Measurements from ENCODE around the gene DOCK2. TPM values are rescaled to one million over a fixed set of nuclear protein-coding genes. Genes with fewer than 3 reads are reported as not detected.

Gene DOCK2
- total RNA-seq, 1 donor from 2014 or later: 1.1 TPM

DNA sequence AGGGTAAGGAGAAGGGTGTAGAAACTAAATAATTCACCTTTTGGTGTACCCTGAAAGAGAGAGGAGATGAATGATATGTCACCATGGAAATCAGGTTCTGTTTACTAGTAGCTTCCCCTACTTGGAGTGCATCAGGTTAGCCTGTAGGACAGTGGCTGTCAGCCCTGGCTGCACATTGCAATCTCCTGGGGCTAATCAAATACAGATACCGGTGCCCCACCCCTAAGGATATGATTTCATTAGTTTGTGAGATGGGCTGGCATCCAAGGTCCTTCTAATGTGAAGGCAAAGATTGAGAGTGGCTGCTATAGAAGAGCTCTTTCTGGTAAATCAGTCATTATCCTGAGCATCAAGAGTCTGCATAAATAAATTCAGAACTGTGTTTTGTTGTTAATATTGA, 296.1 kb downstream of the DOCK2 start:
- no peaks in the 10 kb centered on the region for H3K36me3 Mint-ChIP-seq
- H3K27me3 ChIP-seq: no peaks in the 10 kb centered on the region

DNA sequence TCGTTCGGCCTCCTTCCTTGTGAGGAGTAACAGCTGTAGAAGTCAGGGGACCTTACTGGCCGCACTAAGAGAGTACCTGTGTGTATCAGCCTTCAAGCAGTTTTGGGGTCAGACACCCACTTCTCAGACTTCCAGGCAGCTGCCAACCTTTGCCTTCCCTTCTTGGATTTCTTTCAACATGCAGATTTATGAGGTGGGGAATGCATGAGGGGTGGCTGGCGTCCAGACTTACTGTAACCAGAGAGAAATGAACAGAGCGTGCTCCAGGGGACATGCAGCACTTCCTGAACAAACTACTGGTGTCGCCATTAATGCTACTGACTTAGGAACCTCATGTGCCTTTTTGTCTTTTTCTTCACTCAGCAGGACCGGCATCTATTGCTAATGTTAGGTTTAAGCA, 296.5 kb downstream of the DOCK2 start:
- Histone ChIP-seq H3K9me3 (ENCODE audit: low read depth) (no peaks in the 10 kb centered on the region), H3K27me3 (no peaks in the 10 kb centered on the region), H3K9ac (no peak overlapping the region), H3K27ac (no peak overlapping the region), H3K36me3 (no peaks in the 10 kb centered on the region), H4K20me1 (ENCODE audit: low read depth) (no peaks in the 10 kb centered on the region), H3K4me1 (no peaks in the 10 kb centered on the region), H3K4me3 (no peak overlapping the region), H3K4me2 (no peak overlapping the region), H3F3A (ENCODE audit: low read depth) (no peaks in the 10 kb centered on the region), H2AFZ (replicated peaks) (no peak overlapping the region), H3K79me2 (ENCODE audit: low read depth) (no peaks in the 10 kb centered on the region)
- DNase-seq (ENCODE audit: low spot score): no peak
- no peaks in the 10 kb centered on the region for H3K27me3 Mint-ChIP-seq (ENCODE audit: insufficient read depth, low read depth)
- no peaks in the 10 kb centered on the region for H3K4me1 Mint-ChIP-seq
- H3K9me3 Mint-ChIP-seq: no peaks in the 10 kb centered on the region
- no peaks in the 10 kb centered on the region for H3K36me3 Mint-ChIP-seq
- no peak overlapping the region for H3K4me3 Mint-ChIP-seq
- no peak overlapping the region for H3K27ac Mint-ChIP-seq
- TF ChIP-seq, protein P1, sequence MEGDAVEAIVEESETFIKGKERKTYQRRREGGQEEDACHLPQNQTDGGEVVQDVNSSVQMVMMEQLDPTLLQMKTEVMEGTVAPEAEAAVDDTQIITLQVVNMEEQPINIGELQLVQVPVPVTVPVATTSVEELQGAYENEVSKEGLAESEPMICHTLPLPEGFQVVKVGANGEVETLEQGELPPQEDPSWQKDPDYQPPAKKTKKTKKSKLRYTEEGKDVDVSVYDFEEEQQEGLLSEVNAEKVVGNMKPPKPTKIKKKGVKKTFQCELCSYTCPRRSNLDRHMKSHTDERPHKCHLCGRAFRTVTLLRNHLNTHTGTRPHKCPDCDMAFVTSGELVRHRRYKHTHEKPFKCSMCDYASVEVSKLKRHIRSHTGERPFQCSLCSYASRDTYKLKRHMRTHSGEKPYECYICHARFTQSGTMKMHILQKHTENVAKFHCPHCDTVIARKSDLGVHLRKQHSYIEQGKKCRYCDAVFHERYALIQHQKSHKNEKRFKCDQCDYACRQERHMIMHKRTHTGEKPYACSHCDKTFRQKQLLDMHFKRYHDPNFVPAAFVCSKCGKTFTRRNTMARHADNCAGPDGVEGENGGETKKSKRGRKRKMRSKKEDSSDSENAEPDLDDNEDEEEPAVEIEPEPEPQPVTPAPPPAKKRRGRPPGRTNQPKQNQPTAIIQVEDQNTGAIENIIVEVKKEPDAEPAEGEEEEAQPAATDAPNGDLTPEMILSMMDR (IDR thresholded peaks at IDR 0.05): no peak
- TF ChIP-seq EZH2phosphoT487 (IDR thresholded peaks at IDR 0.05) (no peak), EZH2 (IDR thresholded peaks at IDR 0.05) (no peak)

More for the DNA sequence above, 296.1 kb downstream of the DOCK2 start:
- Histone ChIP-seq H2AFZ (replicated peaks) (no peak overlapping the region), H4K20me1 (ENCODE audit: low read depth) (no peaks in the 10 kb centered on the region), H3K9ac (no peak overlapping the region), H3K4me3 (no peak overlapping the region), H3F3A (ENCODE audit: low read depth) (no peaks in the 10 kb centered on the region), H3K27ac (no peak overlapping the region), H3K79me2 (ENCODE audit: low read depth) (no peaks in the 10 kb centered on the region), H3K36me3 (no peaks in the 10 kb centered on the region), H3K9me3 (ENCODE audit: low read depth) (no peaks in the 10 kb centered on the region), H3K4me1 (no peaks in the 10 kb centered on the region), H3K4me2 (no peak overlapping the region)
- no peak for DNase-seq (ENCODE audit: low spot score)
- no peak overlapping the region for H3K27ac Mint-ChIP-seq
- H3K9me3 Mint-ChIP-seq: no peaks in the 10 kb centered on the region
- H3K4me1 Mint-ChIP-seq: no peaks in the 10 kb centered on the region
- H3K27me3 Mint-ChIP-seq (ENCODE audit: insufficient read depth, low read depth): no peaks in the 10 kb centered on the region
- TF ChIP-seq EZH2phosphoT487 (IDR thresholded peaks at IDR 0.05) (no peak), EZH2 (IDR thresholded peaks at IDR 0.05) (no peak)
- TF ChIP-seq, protein P1 (IDR thresholded peaks at IDR 0.05): no peak
- H3K4me3 Mint-ChIP-seq: no peak overlapping the region

DNA sequence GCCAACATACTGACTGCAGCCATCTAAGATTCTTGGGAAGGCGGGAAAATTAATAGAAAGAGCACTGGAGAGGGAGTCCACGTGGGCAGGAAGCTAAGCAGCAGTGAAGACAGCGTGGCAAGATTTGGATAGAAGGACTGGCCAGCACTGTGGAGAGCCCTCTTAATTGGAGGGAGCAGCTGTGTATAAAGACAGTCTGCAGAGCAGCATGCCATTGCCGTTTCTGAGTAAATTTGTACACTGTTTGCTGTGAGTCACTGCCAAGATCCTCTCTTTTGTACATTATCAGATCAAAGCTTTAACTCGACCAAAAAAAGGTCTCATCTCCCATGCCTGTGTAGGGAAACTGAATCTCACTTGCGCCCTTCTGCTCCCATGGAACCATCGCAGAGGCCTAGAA, 297.9 kb downstream of the DOCK2 start:
- H3F3A ChIP-seq (ENCODE audit: low read depth): no peaks in the 10 kb centered on the region
- H3K4me1 Mint-ChIP-seq: no peaks in the 10 kb centered on the region
- no peak overlapping the region for H3K4me3 ChIP-seq
- H3K9ac ChIP-seq: no peak overlapping the region
- no peaks in the 10 kb centered on the region for H3K79me2 ChIP-seq (ENCODE audit: low read depth)
- no peaks in the 10 kb centered on the region for H3K9me3 ChIP-seq (ENCODE audit: low read depth)
- no peaks in the 10 kb centered on the region for H3K27me3 ChIP-seq
- H3K36me3 ChIP-seq: no peaks in the 10 kb centered on the region
- H3K4me2 ChIP-seq: no peak overlapping the region
- no peak overlapping the region for H3K27ac ChIP-seq
- no peaks in the 10 kb centered on the region for H3K9me3 Mint-ChIP-seq
- H3K27me3 Mint-ChIP-seq (ENCODE audit: insufficient read depth, low read depth): no peaks in the 10 kb centered on the region
- H3K27ac Mint-ChIP-seq: no peak overlapping the region
- H3K36me3 Mint-ChIP-seq: no peaks in the 10 kb centered on the region
- no peak overlapping the region for H3K4me3 Mint-ChIP-seq
- no peaks in the 10 kb centered on the region for H4K20me1 ChIP-seq (ENCODE audit: low read depth)
- no peak overlapping the region for H2AFZ ChIP-seq (replicated peaks)
- no peak for DNase-seq (ENCODE audit: low spot score)
- no peaks in the 10 kb centered on the region for H3K4me1 ChIP-seq
- TF ChIP-seq EZH2phosphoT487 (IDR thresholded peaks at IDR 0.05) (no peak), EZH2 (IDR thresholded peaks at IDR 0.05) (no peak)
- TF ChIP-seq, protein P1 (IDR thresholded peaks at IDR 0.05): no peak

All from neural progenitor cell (in vitro differentiated cells).